RPMI7951 (cell line): Measurements from ENCODE around the gene TRIM67. TPM values are rescaled to one million over a fixed set of nuclear protein-coding genes. Genes with fewer than 3 reads are reported as not detected.
A peak's percentile ranks its signal among the peaks of the same experiment; 100 is the strongest.

ENCODE experiments used
- DNase-seq: peaks from one replicate; pipeline ENCODE4 v3.0.0-alpha.2; 2012; ENCODE audit warnings: low read depth
- total RNA-seq: library from RNA; depleted of rRNA; stranded (reverse); fragments of >200 nt; shearing (Covaris generic); gene quantifications from 2 replicates; pipeline ENCODE4 v1.2.3, GENCODE V29; 2014; rRNA removed

TRIM67 gene
- total RNA-seq, 1 experiment from 2014 or later, result not detected

- DNase-seq, result no peak
Observed at GRCh38 chr1:231233735-231234417, 72.0 kb downstream of the TRIM67 start.

- no peak for DNase-seq
Observed at GRCh38 chr1:231234506-231234905, 72.6 kb downstream of the TRIM67 start.

DNA sequence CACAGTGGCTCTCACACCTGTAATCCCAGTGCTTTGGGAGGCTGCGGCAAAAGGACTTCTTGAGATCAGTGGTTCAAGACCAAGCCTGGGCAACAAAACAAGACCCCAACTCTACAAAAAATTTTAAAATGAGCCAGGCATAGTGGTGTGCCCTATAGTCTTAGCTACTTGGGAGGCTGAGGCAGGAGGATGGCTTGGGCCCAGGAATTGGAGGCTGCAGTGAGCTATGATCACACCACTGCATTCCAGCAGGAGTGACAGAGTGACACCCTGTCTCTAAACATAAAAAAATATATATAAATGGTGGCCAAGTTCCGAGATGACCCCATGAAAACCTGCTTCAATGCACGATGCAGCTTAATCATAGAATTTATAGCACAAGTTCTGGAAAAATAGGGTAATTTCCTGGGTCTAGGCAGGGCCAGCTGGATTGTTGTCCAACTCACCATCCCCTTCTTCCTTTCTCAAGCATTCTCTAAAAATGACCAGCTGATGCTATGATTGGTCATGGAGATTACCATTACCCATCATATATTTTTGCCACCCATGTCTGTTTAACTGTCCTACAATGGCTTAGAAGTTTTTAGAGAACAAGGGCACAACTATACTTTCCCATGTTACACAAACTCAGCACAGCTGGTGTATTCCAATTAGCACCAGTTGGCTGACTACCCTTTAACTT, 73.8 kb downstream of the TRIM67 start:
- DNase-seq, result no peak

GRCh38 chr1:231236208-231236591, 74.3 kb downstream of the TRIM67 start:
- no peak for DNase-seq

DNA sequence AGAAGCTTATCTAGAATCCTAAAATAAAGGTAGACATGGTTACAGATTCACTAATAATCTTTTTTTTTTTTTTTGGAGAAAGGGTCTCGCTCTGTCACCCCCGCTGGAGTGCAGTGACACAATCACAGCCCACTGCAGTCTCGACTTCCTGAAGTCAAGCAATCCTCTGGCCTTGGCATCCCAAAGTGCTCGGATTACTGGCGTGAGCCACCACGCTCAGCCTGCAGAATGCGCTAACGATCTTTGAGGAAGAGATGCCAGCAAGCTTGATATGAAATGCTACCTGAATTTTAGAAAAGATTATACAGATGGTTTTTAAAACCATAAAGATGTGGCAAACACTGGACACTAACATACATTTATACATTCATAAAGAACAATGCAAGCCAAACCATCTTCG, 75.1 kb downstream of the TRIM67 start:
- no peak for DNase-seq

GRCh38 chr1:231238298-231238697, 76.4 kb downstream of the TRIM67 start:
- DNase-seq, result no peak

DNA sequence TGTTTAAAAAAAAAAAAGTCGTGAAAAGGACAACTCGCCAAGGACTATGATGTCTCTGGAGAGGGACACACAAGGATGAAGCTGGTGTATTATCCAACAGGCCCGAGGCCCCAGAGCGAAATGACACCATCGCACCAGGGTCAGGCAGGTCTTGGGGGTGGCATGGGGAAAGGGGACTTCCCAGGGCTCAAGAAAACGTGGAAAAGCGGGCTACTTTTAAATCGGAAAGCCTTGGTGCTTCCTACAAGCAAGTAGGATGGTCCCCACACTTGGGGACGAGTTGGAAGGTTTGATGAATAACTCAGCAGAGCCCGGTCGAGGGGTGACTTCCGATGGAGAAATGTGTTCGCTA, 78.6 kb downstream of the TRIM67 start:
- DNase-seq, result peak; percentile 11

- peak; percentile 87 for DNase-seq
Observed at GRCh38 chr1:231240883-231241735, 79.3 kb downstream of the TRIM67 start, which contains the start of gene GNPAT. GNPAT (plus strand) TSS chr1:231241212; CDS start chr1:231241379, 167 bp downstream.

DNA sequence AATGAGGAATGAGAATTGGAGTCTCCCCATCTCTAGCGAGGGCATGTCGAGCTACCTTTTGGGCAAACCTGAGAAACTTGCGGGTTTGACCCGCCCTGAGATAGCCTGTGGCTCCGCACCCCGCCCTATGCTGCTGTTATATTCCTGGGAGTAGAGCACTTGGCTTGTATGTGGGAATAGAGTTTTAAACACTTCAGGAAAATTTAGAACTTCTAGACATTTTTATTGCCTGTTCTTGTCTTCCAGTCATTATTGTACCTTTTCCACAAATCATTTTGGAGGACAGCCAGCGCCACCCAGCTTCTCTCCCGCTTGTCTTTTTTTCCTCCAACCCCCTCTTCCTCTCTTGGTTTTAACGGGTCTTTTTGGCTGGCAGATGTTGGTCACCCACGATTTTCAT, 79.9 kb downstream of the TRIM67 start:
- peak; percentile 11 for DNase-seq

DNA sequence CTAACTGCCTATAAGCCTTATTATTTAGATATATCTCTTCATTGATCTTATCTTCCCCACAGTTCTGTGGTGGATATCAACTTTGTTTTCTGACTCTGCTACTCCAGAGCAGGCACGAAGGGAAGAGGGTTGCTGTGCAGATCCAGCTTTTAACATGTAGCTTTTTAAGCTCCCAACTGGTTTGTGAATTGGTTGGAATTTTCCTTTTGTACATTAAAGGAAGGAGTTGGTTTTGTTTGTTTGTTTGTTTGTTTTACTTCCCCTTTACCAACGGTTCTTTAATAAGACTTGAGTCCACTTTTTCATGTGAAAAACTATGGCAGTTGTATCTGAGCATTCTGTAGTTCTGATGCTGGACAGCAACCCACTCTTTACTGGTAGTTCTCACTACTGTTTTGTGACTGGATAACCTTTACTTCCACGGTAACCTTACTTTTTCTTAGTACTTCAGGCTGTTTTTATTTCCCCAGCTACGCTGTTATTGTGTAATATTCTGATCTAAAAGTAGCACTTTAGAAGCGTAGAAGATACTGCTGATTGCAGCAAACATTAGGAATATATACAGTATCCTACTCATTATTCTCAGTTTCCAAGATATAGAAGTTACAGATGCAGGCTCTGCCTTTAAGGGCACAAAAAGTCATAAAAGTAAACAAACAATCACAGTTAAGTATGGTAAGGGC, 80.8 kb downstream of the TRIM67 start:
- DNase-seq, result peak; percentile 25

DNA sequence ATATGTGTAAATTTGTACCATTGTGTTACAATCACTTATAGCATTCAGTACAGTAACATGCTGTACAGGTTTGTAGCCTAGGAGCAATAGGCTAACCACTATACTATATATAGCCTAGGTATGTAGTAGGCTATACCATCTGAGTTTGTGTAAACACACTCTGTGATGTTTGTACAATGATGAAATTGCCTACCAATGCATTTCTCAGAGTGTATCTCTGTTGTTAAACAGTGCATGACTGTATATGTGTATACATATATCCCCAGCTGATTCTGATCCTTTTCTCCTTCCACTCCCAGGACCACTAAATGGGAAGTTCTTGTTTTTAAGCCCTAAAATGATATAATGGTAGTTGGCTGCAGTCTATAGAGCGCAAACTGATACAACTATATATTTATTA, 86.9 kb downstream of the TRIM67 start:
- no peak for DNase-seq

GRCh38 chr1:231252336-231252735, 90.5 kb downstream of the TRIM67 start:
- DNase-seq, result no peak

GRCh38 chr1:231260351-231260750, 98.5 kb downstream of the TRIM67 start:
- no peak for DNase-seq

GRCh38 chr1:231264642-231265041, 102.8 kb downstream of the TRIM67 start:
- DNase-seq, result no peak

GRCh38 chr1:231265379-231265778, 103.5 kb downstream of the TRIM67 start:
- no peak for DNase-seq

GRCh38 chr1:231266811-231267322, 105.0 kb downstream of the TRIM67 start:
- DNase-seq, result no peak

Other genes starting within 250 kb of the TRIM67 start
- gene TTC13, start 183.2 kb upstream of the TRIM67 start, total RNA-seq, result 9.7 and 10.5 TPM in 2 replicates
- 29.8 and 38.4 TPM in 2 replicates for gene ARV1, start 183.0 kb upstream of the TRIM67 start, total RNA-seq
- gene FAM89A, start 121.8 kb upstream of the TRIM67 start, total RNA-seq, result 18.9 and 20.7 TPM in 2 replicates
- gene GNPAT, start 79.2 kb downstream of the TRIM67 start, total RNA-seq, result 64.1 and 74.0 TPM in 2 replicates
- gene EXOC8, start 175.8 kb downstream of the TRIM67 start, total RNA-seq, result 9.8 and 10.3 TPM in 2 replicates
- 15.1 and 16.5 TPM in 2 replicates for gene SPRTN, start 176.2 kb downstream of the TRIM67 start, total RNA-seq